ENCODE results near the gene ALDH1B1.
A peak's percentile ranks its signal among the peaks of the same experiment; 100 is the strongest.

Gene ALDH1B1

GRCh38 chr9:38417003-38417945 is 24.8 kb downstream of the ALDH1B1 start:
- no peak for DNase-seq

DNA sequence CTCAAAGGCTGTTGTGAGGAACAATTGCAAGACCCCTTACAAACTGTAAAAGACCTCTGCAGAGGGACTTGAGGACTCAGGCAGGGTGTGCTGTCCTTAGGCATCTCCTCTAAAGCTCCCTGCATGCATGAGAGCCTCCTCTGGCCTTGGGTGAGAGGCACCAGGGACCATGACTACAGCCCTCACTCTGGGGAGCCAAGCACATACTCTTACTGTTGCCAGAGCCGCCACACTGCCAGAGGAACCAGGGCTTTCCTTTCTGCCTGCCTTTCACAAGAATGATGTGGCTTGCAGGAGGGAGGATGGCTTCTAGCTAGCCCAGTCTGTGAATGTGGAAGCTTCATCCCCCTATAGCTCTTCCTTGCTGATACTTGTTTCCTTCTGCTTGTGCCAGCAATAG is 25.9 kb downstream of the ALDH1B1 start:
- no peak for DNase-seq

- DNase-seq, result no peak
Observed at GRCh38 chr9:38419181-38419580, 26.7 kb downstream of the ALDH1B1 start.

DNA sequence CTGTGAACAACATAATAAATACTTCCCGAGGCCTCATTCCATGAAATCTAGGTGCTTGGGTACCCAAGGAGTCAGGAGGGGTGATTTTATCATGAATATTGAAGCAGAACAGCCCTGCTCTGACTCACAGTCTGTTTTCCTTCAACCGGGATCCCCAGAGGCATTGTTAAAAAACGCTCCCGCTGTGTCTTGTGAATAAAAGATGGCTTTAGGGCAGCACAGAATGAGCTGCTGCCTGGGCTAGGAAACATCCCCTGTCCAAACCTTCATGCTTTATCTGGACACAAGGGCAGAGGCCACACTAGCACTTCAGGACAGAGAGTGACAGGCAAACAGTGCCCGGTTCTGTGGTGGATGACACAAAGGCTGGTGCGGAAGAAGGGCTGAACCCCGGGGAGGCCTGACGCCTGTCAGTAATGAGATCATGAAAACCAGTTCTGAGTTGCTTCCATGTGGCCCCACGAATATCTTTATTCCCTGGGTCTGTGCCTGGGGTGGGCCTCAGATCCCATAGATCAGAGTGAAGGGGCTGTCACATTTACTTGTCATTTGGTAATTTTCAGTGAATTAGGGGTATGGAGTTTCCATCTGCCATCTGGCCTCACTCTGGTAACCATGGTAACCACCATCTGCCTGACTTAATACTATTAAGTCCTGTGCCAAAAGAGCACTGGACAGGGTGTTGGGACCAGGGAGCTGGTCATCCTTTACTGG is 29.2 kb downstream of the ALDH1B1 start:
- peak; percentile 36 for DNase-seq

GRCh38 chr9:38422555-38423260 is 30.2 kb downstream of the ALDH1B1 start:
- no peak for DNase-seq

- DNase-seq, result no peak
Observed at GRCh38 chr9:38423273-38423972, 30.9 kb downstream of the ALDH1B1 start.

- DNase-seq, result peak; percentile 61
Observed at GRCh38 chr9:38423973-38424843, 31.7 kb downstream of the ALDH1B1 start, which contains the start of gene IGFBPL1. TSS of gene IGFBPL1 (minus strand) at chr9:38424454. CDS start at chr9:38424424, 30 bp downstream.

DNA sequence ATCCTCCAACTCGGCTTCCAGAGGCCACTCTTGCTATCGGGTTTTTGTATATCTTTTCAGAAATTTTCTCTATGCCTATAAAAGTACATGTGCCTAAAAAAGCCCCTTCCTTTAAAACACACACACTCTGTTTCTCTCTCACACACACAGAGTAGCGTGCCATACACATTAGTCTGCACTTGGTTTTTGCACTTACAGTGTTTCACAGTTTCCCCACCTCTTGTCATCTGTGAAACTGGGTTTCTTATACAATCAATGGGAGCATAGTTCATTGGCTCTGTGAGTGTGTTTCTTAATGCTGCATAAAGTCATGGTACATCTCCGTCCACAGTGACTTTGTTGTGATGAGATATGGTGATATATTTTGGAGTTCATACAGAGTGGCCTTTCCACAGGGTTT is 32.4 kb downstream of the ALDH1B1 start:
- DNase-seq, result no peak

DNA sequence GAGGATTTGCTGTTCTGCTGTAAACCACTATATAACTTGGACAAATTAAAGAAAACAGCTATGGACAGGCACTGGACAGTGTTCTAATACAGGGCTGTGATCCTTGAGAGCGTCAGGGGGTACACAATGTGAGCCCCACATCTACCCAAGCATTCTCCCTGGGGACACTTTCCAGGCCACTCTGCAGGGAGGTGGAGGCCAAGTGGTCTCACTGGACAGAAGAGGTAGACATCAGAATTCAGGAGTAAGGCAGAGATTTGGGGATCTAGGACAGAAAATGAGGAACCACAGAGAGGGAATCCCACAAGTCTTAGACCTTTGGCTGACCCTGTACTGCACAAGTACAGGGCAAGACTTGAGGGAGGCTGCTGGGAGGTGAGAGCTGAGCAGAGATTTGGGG is 35.6 kb downstream of the ALDH1B1 start:
- no peak for DNase-seq

- no peak for DNase-seq
Observed at GRCh38 chr9:38431116-38431515, 38.6 kb downstream of the ALDH1B1 start.

GRCh38 chr9:38432922-38433510 is 40.5 kb downstream of the ALDH1B1 start:
- DNase-seq, result peak; percentile 48

DNA sequence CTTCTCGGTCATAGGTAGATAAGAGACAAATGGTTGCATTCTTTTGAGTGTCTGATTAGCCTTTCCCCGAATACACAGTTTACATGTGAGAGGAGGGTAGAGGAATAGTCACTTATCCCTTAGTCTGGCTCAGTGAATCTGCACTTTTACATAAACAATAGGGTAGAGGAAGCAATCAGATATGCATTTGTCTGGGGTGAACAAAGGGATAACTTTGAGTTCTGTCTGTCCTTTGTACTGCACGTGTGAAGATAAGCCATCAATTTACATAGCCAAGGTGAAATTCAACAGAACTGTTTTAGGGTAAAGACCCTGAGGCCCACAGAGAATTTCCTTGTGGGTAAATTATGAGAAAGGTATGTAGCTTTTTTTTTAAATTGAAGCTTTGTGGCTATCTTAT is 41.9 kb downstream of the ALDH1B1 start:
- DNase-seq, result no peak

- no peak for DNase-seq
Observed at GRCh38 chr9:38434853-38435252, 42.4 kb downstream of the ALDH1B1 start.

DNA sequence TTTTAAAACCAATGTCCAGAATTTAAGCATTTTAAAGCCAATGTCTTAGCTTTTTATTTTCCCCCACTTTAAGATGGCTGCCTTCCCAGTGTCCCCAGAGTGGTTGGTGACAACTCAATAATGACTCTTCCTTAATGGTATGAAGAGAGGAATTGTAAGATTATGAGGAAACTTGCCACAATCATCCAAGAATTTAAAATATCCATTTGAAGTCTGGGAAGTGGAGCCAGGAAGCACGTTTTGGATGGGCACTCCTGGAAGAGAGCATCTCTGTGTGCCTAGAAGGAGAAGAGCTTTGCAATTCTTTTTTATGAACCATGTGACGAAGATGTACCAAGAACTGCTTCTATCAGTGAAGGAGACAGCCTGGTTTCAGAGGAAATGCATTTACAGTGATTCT is 43.0 kb downstream of the ALDH1B1 start:
- DNase-seq, result no peak

- DNase-seq, result no peak
Observed at GRCh38 chr9:38436708-38437107, 44.2 kb downstream of the ALDH1B1 start.

- DNase-seq, result no peak
Observed at GRCh38 chr9:38437193-38437823, 44.8 kb downstream of the ALDH1B1 start.

- DNase-seq, result no peak
Observed at GRCh38 chr9:38439291-38439915, 46.9 kb downstream of the ALDH1B1 start.

DNA sequence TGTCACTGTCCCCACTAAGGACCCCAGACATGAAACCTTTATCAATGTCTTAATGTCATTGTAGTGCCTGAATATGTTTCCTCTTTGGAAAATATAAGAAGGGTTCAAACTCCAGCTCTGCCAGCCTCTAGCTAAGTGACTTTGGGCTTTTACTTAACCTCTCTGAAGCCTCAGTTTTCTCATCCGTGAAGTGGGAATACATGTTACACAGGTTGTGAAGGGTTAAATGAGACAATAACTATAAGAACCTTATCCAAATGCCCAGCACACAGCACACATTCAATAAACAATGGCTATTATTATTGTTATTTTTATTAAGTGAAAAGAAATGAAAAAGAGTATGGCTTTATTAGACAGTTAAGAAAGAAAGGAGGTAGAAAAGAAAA is 47.4 kb downstream of the ALDH1B1 start:
- no peak for DNase-seq

GRCh38 chr9:38440516-38440915 is 48.0 kb downstream of the ALDH1B1 start:
- no peak for DNase-seq

DNA sequence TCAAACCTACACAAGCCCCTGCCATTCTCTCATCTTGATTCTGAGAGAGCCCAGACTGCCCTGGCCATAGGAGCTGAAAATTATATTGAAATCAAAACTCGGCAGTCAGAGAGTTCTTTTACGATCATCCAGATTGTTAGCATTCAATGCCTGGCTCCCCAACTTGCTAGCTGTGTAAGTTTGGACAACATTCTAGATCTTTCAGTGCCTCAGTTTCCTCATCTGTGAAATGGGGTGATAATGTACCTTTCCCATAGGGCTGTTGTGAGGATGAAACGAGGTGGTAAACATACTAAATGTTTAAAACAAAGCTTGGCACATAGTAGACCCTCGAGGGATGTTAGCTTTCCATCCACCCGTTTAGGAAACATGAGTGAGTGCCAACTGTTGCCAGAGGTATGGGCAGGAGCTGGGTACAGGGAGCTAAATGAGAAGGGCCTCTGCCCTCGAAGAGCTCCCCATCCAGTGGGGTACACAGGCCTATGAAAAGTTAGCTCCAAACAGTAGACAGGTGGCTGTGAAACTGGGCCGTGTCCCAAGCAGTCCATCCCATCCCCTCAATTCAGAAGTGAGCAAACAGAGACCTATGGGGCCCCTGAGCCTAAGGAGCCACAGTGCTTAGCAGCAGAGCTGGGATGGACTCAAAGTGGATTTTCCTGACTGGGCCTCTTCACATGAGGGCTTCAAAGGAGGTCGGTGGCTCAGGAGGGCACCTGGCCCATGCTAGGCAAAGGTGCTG is 49.0 kb downstream of the ALDH1B1 start:
- DNase-seq, result no peak
